HG03060 (cell line): ENCODE results near the gene GSTM1.

Experiments used
- ATAC-seq: cut with Tn5 transposase; IDR thresholded peaks from one replicate; pipeline ENCODE4 v1.9.1; 2021; ENCODE audit warnings: low read depth, moderate number of reproducible peaks; ENCODE audit not compliant: unreplicated experiment

Gene GSTM1

GRCh38 chr1:109725510-109725909 is 37.9 kb downstream of the GSTM1 start:
- no peak for ATAC-seq

- ATAC-seq: no peak
Observed at GRCh38 chr1:109726007-109726406, 38.4 kb downstream of the GSTM1 start.

GRCh38 chr1:109726728-109727373 is 39.2 kb downstream of the GSTM1 start:
- ATAC-seq: no peak

DNA sequence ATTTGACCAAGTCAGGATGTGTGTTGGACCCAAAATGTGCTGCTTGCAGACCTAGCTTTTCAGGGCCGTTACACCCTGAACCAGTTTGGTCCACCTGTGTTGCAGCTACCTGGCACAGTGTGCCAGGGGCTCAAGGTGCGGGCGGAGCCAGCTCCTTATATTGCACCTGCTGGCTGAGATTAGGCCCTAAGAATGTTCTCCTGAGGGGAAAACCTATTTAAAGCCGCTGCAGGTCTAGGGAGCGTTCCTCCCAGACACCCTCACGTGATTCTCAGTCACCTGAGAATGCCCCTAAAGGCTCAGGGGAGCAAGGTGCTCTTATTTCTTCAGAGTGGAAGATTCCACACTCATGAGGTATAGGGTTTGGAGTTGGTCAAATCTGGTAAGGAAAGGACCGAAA is 41.3 kb downstream of the GSTM1 start:
- ATAC-seq: no peak

- ATAC-seq: no peak
Observed at GRCh38 chr1:109730666-109731065, 43.0 kb downstream of the GSTM1 start.

GRCh38 chr1:109732390-109732881 is 44.8 kb downstream of the GSTM1 start:
- ATAC-seq: no peak

DNA sequence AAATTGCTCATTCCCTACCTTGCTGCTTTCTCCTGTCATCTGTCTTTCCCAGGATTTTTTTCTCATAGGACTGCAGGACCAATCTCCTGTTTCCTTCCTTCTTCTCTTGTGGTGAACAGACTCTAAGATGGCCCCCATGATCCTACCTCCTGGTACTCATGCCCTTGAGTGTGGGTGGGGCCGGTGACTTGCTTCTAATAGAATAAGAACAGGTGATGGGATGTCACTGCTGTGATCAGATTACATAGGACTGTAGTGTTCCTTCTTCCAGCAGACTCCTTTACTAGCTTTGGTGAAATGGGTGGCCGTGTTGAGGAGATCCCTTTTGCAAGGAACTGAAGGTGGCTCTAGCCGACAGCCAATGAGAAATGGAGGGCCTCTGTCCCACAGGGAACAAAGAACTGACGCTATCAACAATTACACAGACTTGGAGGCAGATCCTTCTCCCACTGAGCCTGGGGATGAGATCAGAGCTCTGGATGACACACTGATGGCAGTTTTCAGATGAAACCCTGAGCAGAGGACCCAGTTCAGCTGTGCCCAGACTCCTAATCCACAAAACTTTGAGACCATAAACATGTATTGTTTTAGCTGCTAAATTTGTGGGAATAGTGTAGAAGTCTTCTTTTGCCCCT is 45.7 kb downstream of the GSTM1 start:
- ATAC-seq: no peak

GRCh38 chr1:109739738-109740614 is 52.4 kb downstream of the GSTM1 start:
- ATAC-seq: no peak

DNA sequence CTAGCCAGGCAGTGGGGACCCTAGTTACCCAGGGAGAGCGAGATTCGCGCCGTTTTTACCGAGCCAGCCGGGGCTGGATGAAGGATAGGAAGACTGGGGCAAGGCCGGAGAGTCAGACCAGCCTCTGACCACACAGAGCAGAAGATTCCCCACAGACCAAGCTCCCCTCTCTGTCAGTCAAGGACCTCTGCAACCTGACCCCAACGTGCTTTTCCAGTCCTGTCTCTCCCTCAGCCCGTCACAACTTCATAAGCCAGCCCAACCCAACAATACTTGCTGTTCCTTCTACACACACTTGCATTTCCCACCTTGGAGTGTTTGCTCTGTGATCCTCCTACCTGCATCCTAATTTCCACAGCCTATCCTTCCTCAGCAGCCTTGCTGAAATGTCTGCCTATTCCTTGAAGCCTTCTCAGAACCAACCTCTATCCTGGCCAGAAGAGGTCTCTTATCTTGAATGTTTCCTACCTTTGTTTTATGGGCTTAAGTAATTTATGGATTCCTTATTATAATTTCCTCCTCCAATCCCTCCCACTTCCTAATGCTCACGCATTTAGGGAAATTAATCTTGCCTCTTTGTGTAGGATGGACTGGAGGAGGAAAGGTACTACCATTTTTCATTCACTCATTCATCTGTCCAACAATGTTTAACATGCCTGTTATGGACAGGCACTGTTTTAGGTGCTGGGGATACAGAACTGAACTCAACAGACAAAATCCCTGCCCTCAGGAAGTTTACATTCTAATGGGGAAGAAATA is 53.2 kb downstream of the GSTM1 start, which contains the start of gene GSTM3:
TSS of gene GSTM3 (minus strand) at position 424 of the 759 bp plus-strand sequence. CDS start 751 bp downstream, outside the sequence.
- ATAC-seq: no peak
